ENCODE results near the gene CNTFR. TPM values are rescaled to one million over a fixed set of nuclear protein-coding genes. Genes with fewer than 3 reads are reported as not detected.
A peak's percentile ranks its signal among the peaks of the same experiment; 100 is the strongest.

Gene CNTFR
- total and polyA plus RNA-seq, 2 experiments from 2014 or later, result 0.73 to 1.9 TPM

DNA sequence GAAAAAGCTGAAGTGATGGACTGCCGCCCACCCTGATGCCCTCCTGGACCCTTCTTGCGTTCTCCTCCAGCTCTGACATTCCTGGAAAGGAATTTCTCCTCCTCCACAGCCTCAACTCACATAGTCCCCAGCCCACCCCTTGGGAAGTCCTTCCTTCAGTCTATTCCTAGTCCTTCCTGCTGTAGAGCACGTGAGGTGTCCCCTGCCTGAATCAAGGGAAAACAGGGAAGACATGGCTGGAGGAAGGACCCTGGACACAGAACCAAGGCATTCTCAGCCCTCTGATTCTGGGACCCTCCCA is 35.6 kb upstream of the CNTFR start:
- Histone ChIP-seq H3K79me2 (replicated peaks; ENCODE audit: insufficient read depth) (no peaks in the 10 kb centered on the region), H4K20me1 (replicated peaks; ENCODE audit: insufficient read depth) (no peaks in the 10 kb centered on the region; the same call in 1 of the 2 replicates), H3K27me3 (ENCODE audit: insufficient read depth) (peaks cover 96% of the 10 kb centered on the region), H3K4me1 (ENCODE audit: insufficient read depth) (peaks cover 13% of the 10 kb centered on the region; the same call in 1 of the 2 replicates), H3K27ac (ENCODE audit: low read depth) (no peak overlapping the region), H3K4me2 (peak overlapping the region; percentile 81), H2AFZ (no peak overlapping the region), H3K9me2 (ENCODE audit: insufficient read depth) (0 out of 2 replicates have a peak, but pooled peaks cover 4% of the 10 kb centered on the region), H3K4me3 (no peak overlapping the region), H3F3A (replicated peaks; ENCODE audit: low read depth) (0 out of 2 replicates have a peak, but pooled peaks cover 3% of the 10 kb centered on the region), H3K36me3 (ENCODE audit: insufficient read depth) (no peaks in the 10 kb centered on the region)
- H3K4me3 Mint-ChIP-seq, result peak overlapping the region; percentile 12; the same call in 1 of the 3 replicates
- H3K27ac Mint-ChIP-seq, result no peak overlapping the region
- peaks cover 4% of the 10 kb centered on the region; the same call in 1 of the 3 replicates for H3K36me3 Mint-ChIP-seq (ENCODE audit: low read depth)
- DNase-seq (ENCODE audit: low spot score) (no peak), ATAC-seq (no peak)
- H3K4me1 Mint-ChIP-seq, result peaks cover 21% of the 10 kb centered on the region
- peaks cover 4% of the 10 kb centered on the region; the same call in 1 of the 3 replicates for H3K9me3 Mint-ChIP-seq
- TF ChIP-seq, protein P1, sequence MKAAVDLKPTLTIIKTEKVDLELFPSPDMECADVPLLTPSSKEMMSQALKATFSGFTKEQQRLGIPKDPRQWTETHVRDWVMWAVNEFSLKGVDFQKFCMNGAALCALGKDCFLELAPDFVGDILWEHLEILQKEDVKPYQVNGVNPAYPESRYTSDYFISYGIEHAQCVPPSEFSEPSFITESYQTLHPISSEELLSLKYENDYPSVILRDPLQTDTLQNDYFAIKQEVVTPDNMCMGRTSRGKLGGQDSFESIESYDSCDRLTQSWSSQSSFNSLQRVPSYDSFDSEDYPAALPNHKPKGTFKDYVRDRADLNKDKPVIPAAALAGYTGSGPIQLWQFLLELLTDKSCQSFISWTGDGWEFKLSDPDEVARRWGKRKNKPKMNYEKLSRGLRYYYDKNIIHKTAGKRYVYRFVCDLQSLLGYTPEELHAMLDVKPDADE (IDR thresholded peaks at IDR 0.05), result no peak
- no peak for TF ChIP-seq EZH2phosphoT487 (IDR thresholded peaks at IDR 0.05; ENCODE audit: unreplicated experiment)
- TF ChIP-seq JUNB (IDR thresholded peaks at IDR 0.05; ENCODE audit: unreplicated experiment), result no peak
- no peak for TF ChIP-seq POLR2AphosphoS5 (IDR thresholded peaks at IDR 0.05; ENCODE audit: low read depth)
- TF ChIP-seq, protein P2, sequence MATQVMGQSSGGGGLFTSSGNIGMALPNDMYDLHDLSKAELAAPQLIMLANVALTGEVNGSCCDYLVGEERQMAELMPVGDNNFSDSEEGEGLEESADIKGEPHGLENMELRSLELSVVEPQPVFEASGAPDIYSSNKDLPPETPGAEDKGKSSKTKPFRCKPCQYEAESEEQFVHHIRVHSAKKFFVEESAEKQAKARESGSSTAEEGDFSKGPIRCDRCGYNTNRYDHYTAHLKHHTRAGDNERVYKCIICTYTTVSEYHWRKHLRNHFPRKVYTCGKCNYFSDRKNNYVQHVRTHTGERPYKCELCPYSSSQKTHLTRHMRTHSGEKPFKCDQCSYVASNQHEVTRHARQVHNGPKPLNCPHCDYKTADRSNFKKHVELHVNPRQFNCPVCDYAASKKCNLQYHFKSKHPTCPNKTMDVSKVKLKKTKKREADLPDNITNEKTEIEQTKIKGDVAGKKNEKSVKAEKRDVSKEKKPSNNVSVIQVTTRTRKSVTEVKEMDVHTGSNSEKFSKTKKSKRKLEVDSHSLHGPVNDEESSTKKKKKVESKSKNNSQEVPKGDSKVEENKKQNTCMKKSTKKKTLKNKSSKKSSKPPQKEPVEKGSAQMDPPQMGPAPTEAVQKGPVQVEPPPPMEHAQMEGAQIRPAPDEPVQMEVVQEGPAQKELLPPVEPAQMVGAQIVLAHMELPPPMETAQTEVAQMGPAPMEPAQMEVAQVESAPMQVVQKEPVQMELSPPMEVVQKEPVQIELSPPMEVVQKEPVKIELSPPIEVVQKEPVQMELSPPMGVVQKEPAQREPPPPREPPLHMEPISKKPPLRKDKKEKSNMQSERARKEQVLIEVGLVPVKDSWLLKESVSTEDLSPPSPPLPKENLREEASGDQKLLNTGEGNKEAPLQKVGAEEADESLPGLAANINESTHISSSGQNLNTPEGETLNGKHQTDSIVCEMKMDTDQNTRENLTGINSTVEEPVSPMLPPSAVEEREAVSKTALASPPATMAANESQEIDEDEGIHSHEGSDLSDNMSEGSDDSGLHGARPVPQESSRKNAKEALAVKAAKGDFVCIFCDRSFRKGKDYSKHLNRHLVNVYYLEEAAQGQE (IDR thresholded peaks at IDR 0.05; ENCODE audit: unreplicated experiment), result no peak
- TF ChIP-seq EZH2 (IDR thresholded peaks at IDR 0.05; ENCODE audit: low read depth, unreplicated experiment), result no peak
- no peak for TF ChIP-seq ZNF331 (CRISPR knock-in tag; IDR thresholded peaks at IDR 0.05; ENCODE audit: low read depth)
- peaks cover 80% of the 10 kb centered on the region for H3K27me3 Mint-ChIP-seq (ENCODE audit: insufficient read depth, low read depth, poor library complexity)

DNA sequence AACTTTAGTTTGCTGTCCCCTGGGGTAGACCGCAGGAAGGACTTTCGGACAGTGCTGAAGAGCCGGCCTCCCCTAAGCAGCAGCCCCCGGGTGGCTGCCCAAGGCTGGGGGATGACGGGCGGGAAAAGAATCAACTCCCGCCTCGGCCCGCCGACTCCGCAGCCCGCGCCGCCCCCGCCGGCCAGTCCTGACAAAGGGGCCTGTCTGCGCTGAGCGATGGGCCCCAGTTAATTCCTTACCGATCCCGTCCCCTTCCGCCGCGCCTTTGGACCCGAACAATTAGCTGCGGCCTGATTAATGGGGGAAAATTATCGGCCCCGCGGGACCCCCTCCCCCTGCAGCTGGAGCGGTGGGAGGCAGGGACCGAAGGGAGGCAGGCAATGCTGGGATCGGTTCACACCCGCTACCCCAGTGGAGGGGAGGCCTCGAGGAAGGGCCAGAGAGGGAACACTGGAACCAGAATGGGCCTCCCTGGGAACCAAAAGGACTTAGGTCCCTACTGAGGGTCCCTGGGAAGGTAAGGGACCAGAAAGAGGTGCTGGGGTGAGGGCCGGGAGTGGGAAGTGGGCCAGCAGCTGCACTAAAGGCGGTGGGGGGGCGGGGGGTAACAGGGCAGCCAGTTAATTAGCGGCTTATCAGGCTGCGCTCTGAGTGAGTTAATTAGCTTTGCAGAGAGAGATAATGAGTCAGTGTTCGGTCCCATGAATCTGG is 35.1 kb upstream of the CNTFR start:
- H3K4me2 ChIP-seq, result peak overlapping the region; percentile 81

More for the DNA sequence above, 35.1 kb upstream of the CNTFR start:
- Histone ChIP-seq H4K20me1 (replicated peaks; ENCODE audit: insufficient read depth) (no peaks in the 10 kb centered on the region; the same call in 1 of the 2 replicates), H3K79me2 (replicated peaks; ENCODE audit: insufficient read depth) (no peaks in the 10 kb centered on the region), H3F3A (replicated peaks; ENCODE audit: low read depth) (0 out of 2 replicates have a peak, but pooled peaks cover 3% of the 10 kb centered on the region), H3K27ac (ENCODE audit: low read depth) (no peak overlapping the region), H3K9me2 (ENCODE audit: insufficient read depth) (0 out of 2 replicates have a peak, but pooled peaks cover 4% of the 10 kb centered on the region), H3K4me3 (peak overlapping the region; percentile 52), H3K4me1 (ENCODE audit: insufficient read depth) (peaks cover 15% of the 10 kb centered on the region; the same call in 1 of the 2 replicates), H3K36me3 (ENCODE audit: insufficient read depth) (no peaks in the 10 kb centered on the region), H3K27me3 (ENCODE audit: insufficient read depth) (peaks cover 91% of the 10 kb centered on the region), H2AFZ (peak overlapping the region; percentile 91)
- peak overlapping the region; percentile 52; the same call in 2 of the 3 replicates for H3K4me3 Mint-ChIP-seq
- TF ChIP-seq ZNF331 (CRISPR knock-in tag; IDR thresholded peaks at IDR 0.05; ENCODE audit: low read depth) (no peak), EZH2phosphoT487 (IDR thresholded peaks at IDR 0.05; ENCODE audit: unreplicated experiment) (no peak), NANOG (IDR thresholded peaks at IDR 0.05; ENCODE audit: borderline replicate concordance) (no peak), EZH2 (IDR thresholded peaks at IDR 0.05; ENCODE audit: low read depth, unreplicated experiment) (peak; percentile 86), STAT1 (IDR thresholded peaks at IDR 0.05; ENCODE audit: unreplicated experiment) (no peak)
- TF ChIP-seq, protein P3, sequence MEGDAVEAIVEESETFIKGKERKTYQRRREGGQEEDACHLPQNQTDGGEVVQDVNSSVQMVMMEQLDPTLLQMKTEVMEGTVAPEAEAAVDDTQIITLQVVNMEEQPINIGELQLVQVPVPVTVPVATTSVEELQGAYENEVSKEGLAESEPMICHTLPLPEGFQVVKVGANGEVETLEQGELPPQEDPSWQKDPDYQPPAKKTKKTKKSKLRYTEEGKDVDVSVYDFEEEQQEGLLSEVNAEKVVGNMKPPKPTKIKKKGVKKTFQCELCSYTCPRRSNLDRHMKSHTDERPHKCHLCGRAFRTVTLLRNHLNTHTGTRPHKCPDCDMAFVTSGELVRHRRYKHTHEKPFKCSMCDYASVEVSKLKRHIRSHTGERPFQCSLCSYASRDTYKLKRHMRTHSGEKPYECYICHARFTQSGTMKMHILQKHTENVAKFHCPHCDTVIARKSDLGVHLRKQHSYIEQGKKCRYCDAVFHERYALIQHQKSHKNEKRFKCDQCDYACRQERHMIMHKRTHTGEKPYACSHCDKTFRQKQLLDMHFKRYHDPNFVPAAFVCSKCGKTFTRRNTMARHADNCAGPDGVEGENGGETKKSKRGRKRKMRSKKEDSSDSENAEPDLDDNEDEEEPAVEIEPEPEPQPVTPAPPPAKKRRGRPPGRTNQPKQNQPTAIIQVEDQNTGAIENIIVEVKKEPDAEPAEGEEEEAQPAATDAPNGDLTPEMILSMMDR (conservative IDR thresholded peaks at IDR 0.05; ENCODE audit: low read depth in 2 of 2), result no peak
- TF ChIP-seq, protein P1 (IDR thresholded peaks at IDR 0.05), result no peak
- DNase-seq (ENCODE audit: low spot score), result peak; percentile 48
- H3K27ac Mint-ChIP-seq, result no peak overlapping the region
- H3K4me1 Mint-ChIP-seq, result peaks cover 21% of the 10 kb centered on the region
- H3K9me3 Mint-ChIP-seq, result peaks cover 4% of the 10 kb centered on the region; the same call in 1 of the 3 replicates
- ATAC-seq, result peak; percentile 9
- peaks cover 78% of the 10 kb centered on the region for H3K27me3 Mint-ChIP-seq (ENCODE audit: insufficient read depth, low read depth, poor library complexity)
- H3K36me3 Mint-ChIP-seq (ENCODE audit: low read depth), result peaks cover 4% of the 10 kb centered on the region; the same call in 1 of the 3 replicates

All from GM23338 (cell line).